T-helper 17 cell (primary cell): ENCODE measurements around the gene NFKBIZ. TPM values are rescaled to one million over a fixed set of nuclear protein-coding genes. Genes with fewer than 3 reads are reported as not detected.
A peak's percentile ranks its signal among the peaks of the same experiment; 100 is the strongest.

ENCODE experiments used
- ATAC-seq: fragments of 150-1000 bp; cut with Tn5 transposase; 2 replicates; pipeline ENCODE4 v1.10.0; 2021; ENCODE audit warnings: mild to moderate bottlenecking, moderate library complexity
- DNase-seq, 3 donors: peaks; one replicate each; pipeline versions ENCODE4 v3.0.0 to v3.0.0-alpha.2; 2020 to 2021
- H3K9me3 ChIP-seq: one replicate; pipeline ENCODE4 v1.7.0; 2013; ENCODE audit warnings: low read length, mild to moderate bottlenecking; ENCODE audit not compliant: control insufficient read depth, poor library complexity, severe bottlenecking
- H3K27ac Mint-ChIP-seq: one replicate; pipeline ENCODE4 v1.8.0; 2022; ENCODE audit warnings: mild to moderate bottlenecking, moderate library complexity, mixed read lengths
- H3K27me3 Mint-ChIP-seq: one replicate; pipeline ENCODE4 v1.8.0; 2022; ENCODE audit warnings: mixed read lengths
- H3K36me3 Mint-ChIP-seq: one replicate; pipeline ENCODE4 v1.8.0; 2022; ENCODE audit warnings: low read depth, mixed read lengths
- H3K4me1 Mint-ChIP-seq: one replicate; pipeline ENCODE4 v1.8.0; 2022; ENCODE audit warnings: mild to moderate bottlenecking, mixed read lengths
- H3K4me3 Mint-ChIP-seq: one replicate; pipeline ENCODE4 v1.8.0; 2022; ENCODE audit warnings: mild to moderate bottlenecking, moderate library complexity, mixed read lengths
- total RNA-seq, 4 donors: library from RNA in 2 of 4; stranded (reverse) in 2 of 4; gene quantifications; one replicate each; pipeline ENCODE4 v1.2.3 and lab custom pipeline; 2022 to 2026

Gene NFKBIZ
- total RNA-seq, 2 donors from 2014 or later: 682 to 814 TPM

DNA sequence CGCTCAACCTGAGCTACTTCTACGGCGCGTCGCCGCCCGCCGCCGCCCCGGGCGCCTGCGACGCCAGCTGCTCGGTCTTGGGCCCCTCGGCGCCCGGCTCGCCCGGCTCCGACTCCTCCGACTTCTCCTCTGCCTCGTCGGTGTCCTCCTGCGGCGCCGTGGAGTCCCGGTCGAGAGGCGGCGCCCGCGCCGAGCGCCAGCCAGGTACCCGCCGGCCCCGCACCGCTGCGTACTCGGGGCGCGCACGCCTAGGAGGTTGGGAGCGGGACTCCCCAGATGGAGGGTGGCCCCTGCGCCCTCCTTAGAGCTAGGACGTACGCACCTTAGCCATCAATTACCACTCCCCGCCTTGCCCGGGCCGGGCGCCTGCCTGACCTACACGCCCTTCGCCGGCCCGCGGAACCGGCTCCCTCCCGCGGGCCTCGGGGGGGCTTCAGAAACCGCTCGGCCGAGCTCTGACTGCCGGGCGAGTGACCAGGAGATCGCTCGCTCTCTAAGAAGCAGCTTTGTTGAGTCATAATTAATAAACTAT, 466 bp downstream of the NFKBIZ start:
- H3K27ac Mint-ChIP-seq: peak overlapping the region; percentile 100
- ATAC-seq: peak; percentile 29
- peak overlapping the region; percentile 99 for H3K4me3 Mint-ChIP-seq
- H3K9me3 ChIP-seq: no peaks in the 10 kb centered on the region
- H3K36me3 Mint-ChIP-seq: peaks cover 20% of the 10 kb centered on the region
- peaks cover 49% of the 10 kb centered on the region for H3K4me1 Mint-ChIP-seq
- DNase-seq: peak; percentile 30 to 46 (median 42)
- no peaks in the 10 kb centered on the region for H3K27me3 Mint-ChIP-seq

DNA sequence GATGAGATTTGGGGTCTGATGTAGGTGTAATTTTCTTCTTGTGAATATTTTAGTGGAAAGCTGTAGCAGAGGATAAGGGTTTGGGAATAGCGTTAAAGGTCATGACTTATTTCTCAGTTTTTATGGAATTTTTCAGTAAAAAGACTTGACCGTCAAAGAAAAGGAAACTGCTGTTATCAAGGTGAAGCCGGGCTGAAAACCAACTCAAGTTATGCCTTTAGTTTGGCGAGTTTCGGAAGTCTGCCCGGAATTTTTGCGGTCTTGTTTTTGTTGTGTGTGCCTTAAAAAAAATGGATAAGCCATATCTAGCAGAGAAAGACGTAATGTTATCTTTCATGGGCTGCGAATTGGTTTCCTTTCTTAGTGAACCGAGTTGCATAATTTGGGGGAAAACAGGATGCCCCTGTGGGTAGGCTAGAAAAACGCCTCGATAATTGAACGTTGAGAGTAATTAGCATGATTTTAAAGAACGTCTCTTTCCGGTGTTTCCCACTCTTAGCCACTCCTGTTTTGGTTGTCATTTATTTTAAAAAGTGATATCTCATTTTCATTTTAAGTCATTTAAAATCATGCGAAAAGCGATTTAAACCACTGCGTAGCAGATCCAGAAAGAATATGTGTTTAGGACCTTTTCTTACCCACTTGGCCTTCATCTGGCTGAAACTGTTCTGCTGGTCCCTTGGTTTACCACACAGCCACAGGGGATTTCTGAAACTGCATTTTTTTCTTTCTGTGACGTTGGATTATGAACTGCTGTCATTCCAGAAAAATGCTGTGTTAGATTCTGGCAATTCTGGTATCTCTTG, 1.1 kb downstream of the NFKBIZ start:
- Mint-ChIP-seq H3K27me3 (no peaks in the 10 kb centered on the region), H3K4me1 (peaks cover 54% of the 10 kb centered on the region), H3K36me3 (peaks cover 24% of the 10 kb centered on the region), H3K27ac (peak overlapping the region; percentile 100), H3K4me3 (peak overlapping the region; percentile 99)
- no peaks in the 10 kb centered on the region for H3K9me3 ChIP-seq
- ATAC-seq (peak; percentile 42), DNase-seq (peak in 2 of 3 donors; percentile 36 to 41)

DNA sequence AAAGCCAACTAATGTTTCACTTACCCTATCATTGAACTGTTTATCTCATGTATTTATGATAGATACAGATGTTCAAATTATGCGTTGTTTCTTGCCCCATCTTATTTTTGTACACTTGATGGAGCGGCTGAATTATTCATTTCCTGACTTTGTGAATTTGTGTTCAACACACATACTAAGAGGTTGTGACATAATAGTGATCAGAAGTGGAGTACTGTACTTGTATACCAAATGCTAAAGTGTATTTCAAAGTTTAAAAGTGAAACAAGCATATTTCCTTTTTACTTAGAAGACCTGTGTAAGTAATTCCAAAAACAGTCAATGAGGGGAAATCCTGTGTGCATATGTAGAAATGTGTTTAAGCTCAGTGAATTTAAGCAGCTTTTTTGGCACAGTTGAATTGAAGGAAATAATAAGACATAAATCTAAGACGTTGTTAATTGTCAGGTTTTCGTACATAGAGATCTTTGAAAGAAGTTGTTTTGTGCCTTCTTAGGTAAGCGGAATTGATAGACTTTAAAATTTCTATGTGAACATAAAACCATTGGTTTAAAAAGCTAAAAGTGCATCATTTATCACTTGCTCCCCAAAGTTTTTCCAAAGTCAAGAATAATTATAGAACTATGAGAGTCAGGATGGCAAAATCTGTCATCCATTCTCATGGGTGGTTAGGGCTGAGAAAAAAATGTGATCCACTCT, 1.9 kb downstream of the NFKBIZ start:
- DNase-seq: no peak
- H3K27ac Mint-ChIP-seq: peak overlapping the region; percentile 100
- peaks cover 24% of the 10 kb centered on the region for H3K36me3 Mint-ChIP-seq
- peaks cover 54% of the 10 kb centered on the region for H3K4me1 Mint-ChIP-seq
- H3K27me3 Mint-ChIP-seq: no peaks in the 10 kb centered on the region
- peak overlapping the region; percentile 99 for H3K4me3 Mint-ChIP-seq
- no peaks in the 10 kb centered on the region for H3K9me3 ChIP-seq
- no peak for ATAC-seq

DNA sequence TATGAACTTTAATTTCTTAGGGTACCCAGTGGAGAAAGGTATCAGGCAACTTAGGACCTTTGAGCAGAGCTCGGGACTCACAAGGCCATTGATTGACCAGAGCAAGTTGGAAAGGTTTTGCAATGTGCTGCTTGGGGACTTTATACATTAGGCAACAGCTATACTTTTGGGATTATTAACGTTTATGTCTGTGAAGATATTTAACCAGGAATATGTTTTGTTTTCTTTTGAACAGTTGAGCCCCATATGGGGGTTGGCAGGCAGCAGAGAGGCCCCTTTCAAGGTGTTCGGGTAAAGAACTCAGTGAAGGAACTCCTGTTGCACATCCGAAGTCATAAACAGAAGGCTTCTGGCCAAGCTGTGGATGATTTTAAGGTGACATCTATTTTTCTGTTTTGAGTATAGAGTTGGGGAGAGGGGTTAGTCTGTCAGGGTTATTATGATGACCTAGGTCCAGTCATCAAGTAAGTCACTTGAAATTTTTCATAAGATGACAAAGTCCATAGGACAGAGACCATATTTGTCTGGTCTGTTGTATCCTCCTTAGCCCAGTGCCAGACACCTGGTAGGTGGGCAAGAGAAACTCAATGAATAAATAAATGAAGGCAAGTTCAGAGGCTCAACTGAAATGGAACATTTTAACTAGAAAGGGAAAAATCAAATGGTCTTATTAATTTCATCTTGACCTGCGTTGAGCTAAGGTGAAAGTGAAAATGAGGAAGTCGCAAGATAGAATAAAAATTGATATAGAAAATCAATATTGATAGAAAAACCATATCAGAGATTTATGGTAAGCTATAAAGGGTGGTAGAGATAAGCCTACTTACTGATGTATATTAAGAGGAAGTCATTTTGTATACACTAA, 2.8 kb downstream of the NFKBIZ start:
- Mint-ChIP-seq H3K27me3 (no peaks in the 10 kb centered on the region), H3K27ac (peak overlapping the region; percentile 100), H3K4me3 (peak overlapping the region; percentile 99), H3K4me1 (peaks cover 54% of the 10 kb centered on the region), H3K36me3 (peaks cover 25% of the 10 kb centered on the region)
- ATAC-seq (no peak), DNase-seq (no peak)
- no peaks in the 10 kb centered on the region for H3K9me3 ChIP-seq

DNA sequence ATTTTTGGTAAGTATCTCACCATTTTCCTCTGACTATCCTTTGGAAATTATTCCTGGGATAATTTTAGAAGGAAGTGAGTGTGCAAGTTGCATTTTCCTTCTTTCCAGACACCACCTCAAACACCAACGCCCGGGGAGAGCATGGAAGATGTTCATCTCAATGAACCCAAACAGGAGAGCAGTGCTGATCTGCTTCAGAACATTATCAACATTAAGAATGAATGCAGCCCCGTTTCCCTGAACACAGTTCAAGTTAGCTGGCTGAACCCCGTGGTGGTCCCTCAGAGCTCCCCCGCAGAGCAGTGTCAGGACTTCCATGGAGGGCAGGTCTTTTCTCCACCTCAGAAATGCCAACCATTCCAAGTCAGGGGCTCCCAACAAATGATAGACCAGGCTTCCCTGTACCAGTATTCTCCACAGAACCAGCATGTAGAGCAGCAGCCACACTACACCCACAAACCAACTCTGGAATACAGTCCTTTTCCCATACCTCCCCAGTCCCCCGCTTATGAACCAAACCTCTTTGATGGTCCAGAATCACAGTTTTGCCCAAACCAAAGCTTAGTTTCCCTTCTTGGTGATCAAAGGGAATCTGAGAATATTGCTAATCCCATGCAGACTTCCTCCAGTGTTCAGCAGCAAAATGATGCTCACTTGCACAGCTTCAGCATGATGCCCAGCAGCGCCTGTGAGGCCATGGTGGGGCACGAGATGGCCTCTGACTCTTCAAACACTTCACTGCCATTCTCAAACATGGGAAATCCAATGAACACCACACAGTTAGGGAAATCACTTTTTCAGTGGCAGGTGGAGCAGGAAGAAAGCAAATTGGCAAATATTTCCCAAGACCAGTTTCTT, 3.9 kb downstream of the NFKBIZ start:
- Mint-ChIP-seq H3K27ac (peak overlapping the region; percentile 100), H3K4me3 (peak overlapping the region; percentile 67), H3K4me1 (peaks cover 58% of the 10 kb centered on the region), H3K36me3 (peaks cover 32% of the 10 kb centered on the region), H3K27me3 (no peaks in the 10 kb centered on the region)
- no peak for ATAC-seq
- H3K9me3 ChIP-seq: no peaks in the 10 kb centered on the region
- DNase-seq: no peak

DNA sequence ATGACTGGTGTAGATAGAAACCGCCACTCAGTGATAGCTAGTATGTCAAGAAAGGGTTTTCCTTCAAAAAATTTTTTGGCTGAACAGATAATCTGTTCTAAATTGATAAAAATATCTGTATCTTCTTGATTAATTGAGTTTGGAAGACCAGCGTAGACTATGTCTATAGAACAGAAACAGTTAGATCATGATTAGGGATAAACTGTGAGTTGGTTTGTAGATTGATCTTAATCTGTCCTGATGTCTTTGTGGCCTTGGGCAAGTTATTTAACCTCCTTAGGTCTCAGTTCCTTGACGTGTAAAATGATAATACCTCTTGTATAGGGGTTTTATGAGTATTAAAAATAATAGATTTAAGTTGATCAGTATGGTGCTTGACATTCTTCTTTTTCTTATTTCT, 4.7 kb downstream of the NFKBIZ start:
- no peak for ATAC-seq
- peak overlapping the region; percentile 67 for H3K4me3 Mint-ChIP-seq

DNA sequence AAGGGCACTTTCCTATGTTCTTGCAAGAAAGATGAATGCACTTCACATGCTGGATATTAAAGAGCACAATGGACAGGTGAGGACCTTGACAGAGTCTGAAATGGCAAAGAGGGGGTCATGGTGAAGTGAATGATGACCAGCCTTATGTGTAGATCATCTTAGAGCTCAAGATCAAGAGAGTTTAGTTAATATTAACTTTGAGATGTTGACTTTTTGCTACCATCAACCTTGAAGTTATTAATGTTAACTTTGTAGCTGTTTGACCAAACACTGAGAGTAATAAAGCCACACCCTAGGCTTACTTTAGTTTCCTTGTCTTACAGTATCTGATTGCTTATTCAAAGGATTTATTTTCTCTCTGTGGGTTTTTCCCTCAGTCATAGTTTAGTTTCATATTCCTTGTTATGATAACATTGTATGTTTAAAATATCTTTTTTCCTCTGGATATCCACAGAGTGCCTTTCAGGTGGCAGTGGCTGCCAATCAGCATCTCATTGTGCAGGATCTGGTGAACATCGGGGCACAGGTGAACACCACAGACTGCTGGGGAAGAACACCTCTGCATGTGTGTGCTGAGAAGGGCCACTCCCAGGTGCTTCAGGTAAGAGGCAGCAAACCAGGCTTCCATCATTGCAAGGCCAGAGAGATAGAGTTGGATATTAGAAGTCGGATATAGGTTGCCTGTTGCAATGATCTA, 5.4 kb downstream of the NFKBIZ start:
- peak overlapping the region; percentile 33 for H3K4me3 Mint-ChIP-seq
- ATAC-seq (no peak), DNase-seq (no peak)
- peaks cover 64% of the 10 kb centered on the region for H3K4me1 Mint-ChIP-seq
- H3K9me3 ChIP-seq: no peaks in the 10 kb centered on the region
- H3K36me3 Mint-ChIP-seq: peaks cover 37% of the 10 kb centered on the region
- peak overlapping the region; percentile 100 for H3K27ac Mint-ChIP-seq
- H3K27me3 Mint-ChIP-seq: no peaks in the 10 kb centered on the region

More for the DNA sequence above, 4.7 kb downstream of the NFKBIZ start:
- Mint-ChIP-seq H3K36me3 (peaks cover 37% of the 10 kb centered on the region), H3K4me1 (peaks cover 63% of the 10 kb centered on the region), H3K27me3 (no peaks in the 10 kb centered on the region), H3K27ac (peak overlapping the region; percentile 100)
- DNase-seq: no peak
- no peaks in the 10 kb centered on the region for H3K9me3 ChIP-seq

DNA sequence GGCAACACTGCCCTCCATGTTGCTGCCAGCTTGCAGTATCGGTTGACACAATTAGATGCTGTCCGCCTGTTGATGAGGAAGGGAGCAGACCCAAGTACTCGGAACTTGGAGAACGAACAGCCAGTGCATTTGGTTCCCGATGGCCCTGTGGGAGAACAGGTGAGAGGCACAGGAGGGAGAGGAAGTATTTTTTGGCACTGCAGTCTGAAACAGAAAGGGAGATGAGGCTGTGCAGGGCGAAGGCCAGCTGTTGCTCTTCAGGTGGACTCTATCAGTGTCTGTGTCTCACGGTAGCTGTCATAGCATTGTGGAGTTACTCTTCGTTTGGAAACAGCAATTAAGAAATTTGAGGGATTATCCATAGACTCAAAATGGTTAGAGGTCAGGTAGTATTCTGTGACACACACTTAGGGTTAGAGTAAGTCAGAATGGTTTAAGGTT, 8.0 kb downstream of the NFKBIZ start:
- no peaks in the 10 kb centered on the region for H3K9me3 ChIP-seq
- no peaks in the 10 kb centered on the region for H3K27me3 Mint-ChIP-seq
- peaks cover 25% of the 10 kb centered on the region for H3K36me3 Mint-ChIP-seq
- DNase-seq: no peak
- H3K27ac Mint-ChIP-seq: peak overlapping the region; percentile 100
- no peak for ATAC-seq
- peaks cover 53% of the 10 kb centered on the region for H3K4me1 Mint-ChIP-seq
- H3K4me3 Mint-ChIP-seq: peak overlapping the region; percentile 65

DNA sequence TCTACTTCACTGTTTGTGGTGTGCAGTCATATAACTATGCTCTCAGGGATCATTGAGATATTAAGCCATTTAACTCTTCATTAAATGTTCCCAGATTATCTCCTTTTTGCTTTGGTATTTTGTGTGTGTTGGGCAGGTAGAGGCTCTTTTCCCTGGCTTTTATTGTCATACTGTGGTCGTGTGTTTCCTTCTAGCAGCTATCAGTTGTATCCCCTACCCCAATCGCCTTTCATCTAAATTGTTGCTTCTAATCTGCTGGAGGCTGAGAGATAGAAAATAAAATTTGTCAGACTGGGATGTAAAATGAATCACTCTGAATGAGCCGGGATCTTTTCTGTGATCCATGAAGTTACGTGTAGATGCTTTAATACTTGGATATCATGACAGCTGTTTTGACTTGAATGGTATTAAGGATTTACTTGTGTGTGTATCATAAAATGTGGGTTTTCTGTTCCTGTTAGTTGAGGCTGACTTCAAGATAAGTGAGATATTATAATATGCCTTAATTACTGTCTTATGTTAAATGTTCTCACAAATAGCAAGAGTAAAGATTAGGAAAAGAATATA, 9.2 kb downstream of the NFKBIZ start:
- H3K36me3 Mint-ChIP-seq: peaks cover 21% of the 10 kb centered on the region
- H3K4me1 Mint-ChIP-seq: peaks cover 42% of the 10 kb centered on the region
- DNase-seq (no peak), ATAC-seq (no peak)
- H3K9me3 ChIP-seq: no peaks in the 10 kb centered on the region
- peak overlapping the region; percentile 43 for H3K4me3 Mint-ChIP-seq
- H3K27ac Mint-ChIP-seq: peak overlapping the region; percentile 100
- H3K27me3 Mint-ChIP-seq: no peaks in the 10 kb centered on the region

DNA sequence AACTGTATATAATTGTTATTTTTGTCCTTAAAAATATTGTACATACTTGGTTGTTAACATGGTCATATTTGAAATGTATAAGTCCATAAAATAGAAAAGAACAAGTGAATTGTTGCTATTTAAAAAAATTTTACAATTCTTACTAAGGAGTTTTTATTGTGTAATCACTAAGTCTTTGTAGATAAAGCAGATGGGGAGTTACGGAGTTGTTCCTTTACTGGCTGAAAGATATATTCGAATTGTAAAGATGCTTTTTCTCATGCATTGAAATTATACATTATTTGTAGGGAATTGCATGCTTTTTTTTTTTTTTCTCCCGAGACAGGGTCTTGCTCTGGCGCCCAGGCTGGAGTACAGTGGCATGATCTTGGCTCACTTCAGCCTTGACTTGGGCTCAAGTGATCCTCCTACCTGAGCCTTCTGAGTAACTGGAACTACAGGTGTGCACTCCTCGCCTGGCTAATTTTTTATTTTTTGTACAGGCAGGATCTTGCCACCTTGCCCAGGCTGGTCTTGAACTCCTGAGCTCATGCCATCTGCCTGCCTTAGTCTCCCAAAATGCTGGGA, 10.7 kb downstream of the NFKBIZ start:
- DNase-seq: no peak
- Mint-ChIP-seq H3K27me3 (no peaks in the 10 kb centered on the region), H3K36me3 (peaks cover 18% of the 10 kb centered on the region), H3K4me3 (no peak overlapping the region), H3K4me1 (peaks cover 32% of the 10 kb centered on the region), H3K27ac (peak overlapping the region; percentile 100)
- no peaks in the 10 kb centered on the region for H3K9me3 ChIP-seq
- ATAC-seq: no peak

DNA sequence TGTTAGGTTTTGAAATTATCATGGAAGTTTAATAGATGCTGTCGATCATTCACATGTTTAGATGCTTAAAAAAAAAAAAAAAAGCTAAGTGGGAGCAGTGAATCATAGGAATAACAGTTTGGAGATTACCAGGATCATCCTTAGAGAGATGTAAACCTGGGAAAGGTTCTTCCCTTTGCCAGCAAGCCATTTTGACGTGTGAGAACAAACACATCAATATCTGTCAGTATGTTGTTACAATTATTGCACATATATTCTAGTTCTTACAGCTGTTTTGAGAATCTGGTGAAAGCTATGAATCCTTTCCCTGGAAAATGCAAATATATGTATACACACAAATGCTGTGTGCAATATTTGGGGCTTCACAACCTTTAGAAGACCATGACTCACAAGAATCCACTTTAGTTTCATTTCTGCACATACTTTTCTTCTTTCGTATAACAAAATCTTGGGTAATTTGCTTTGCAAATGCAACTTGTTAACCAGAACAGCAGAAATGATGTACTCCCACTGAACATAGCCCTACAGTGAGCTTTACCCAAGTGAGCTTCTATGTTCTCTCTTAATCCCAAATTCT, 12.0 kb downstream of the NFKBIZ start:
- Mint-ChIP-seq H3K4me3 (peak overlapping the region; percentile 19), H3K27me3 (no peaks in the 10 kb centered on the region), H3K27ac (peak overlapping the region; percentile 85), H3K4me1 (peaks cover 26% of the 10 kb centered on the region), H3K36me3 (peaks cover 15% of the 10 kb centered on the region)
- ATAC-seq (peak; percentile 3), DNase-seq (no peak)
- no peaks in the 10 kb centered on the region for H3K9me3 ChIP-seq
